Skeletal muscle tissue (tissue), 4 donors: ENCODE results near the gene GLO1. TPM values are rescaled to one million over a fixed set of nuclear protein-coding genes. Genes with fewer than 3 reads are reported as not detected.

Source experiments
- H3K27ac ChIP-seq: one replicate; pipeline ENCODE4 v1.7.0; 2013; ENCODE audit warnings: mild to moderate bottlenecking, low read depth, low read length, inconsistent platforms
- H3K27me3 ChIP-seq, 3 donors: one replicate each; pipeline ENCODE4 v1.7.0; 2013; ENCODE audit warnings: low read length in 3 of 3; ENCODE audit not compliant: control insufficient read depth in 3 of 3, insufficient read depth in 3 of 3
- H3K36me3 ChIP-seq, 3 donors: one replicate each; pipeline ENCODE4 v1.7.0; 2013; ENCODE audit warnings: low read length in 3 of 3; ENCODE audit not compliant: control insufficient read depth in 3 of 3, insufficient read depth in 3 of 3
- H3K4me1 ChIP-seq, 3 donors: one replicate each; pipeline ENCODE4 v1.7.0; 2013; ENCODE audit warnings: low read length in 3 of 3, mild to moderate bottlenecking in 3 of 3; ENCODE audit not compliant: control insufficient read depth in 3 of 3, insufficient read depth in 3 of 3
- H3K4me3 ChIP-seq, 3 donors: one replicate each; pipeline ENCODE4 v1.7.0; 2013; ENCODE audit warnings: low read length in 3 of 3
- H3K9ac ChIP-seq, 3 donors: one replicate each; pipeline ENCODE4 v1.7.0; 2013; ENCODE audit warnings: low read length in 3 of 3, mild to moderate bottlenecking in 3 of 3, moderate library complexity in 2 of 3, low read depth in 1 of 3
- H3K9me3 ChIP-seq, 3 donors: one replicate each; pipeline ENCODE4 v1.7.0; 2013; ENCODE audit warnings: low read length in 3 of 3; ENCODE audit not compliant: control insufficient read depth in 3 of 3
- total RNA-seq: library from RNA; depleted of rRNA; stranded (reverse); fragments of >200 nt; gene quantifications from one replicate; pipeline ENCODE4 v1.2.3, GENCODE V29; 2014
- donor health status: Osteomylitis.

GLO1 gene
- total RNA-seq, 1 donor from 2014 or later = 95.0 TPM

GRCh38 chr6:38648629-38649028, 54.3 kb downstream of the GLO1 start:
- Histone ChIP-seq H3K9ac (no peak overlapping the region), H3K36me3 (no peaks in the 10 kb centered on the region), H3K9me3 (no peaks in the 10 kb centered on the region), H3K27ac (no peak overlapping the region), H3K27me3 (no peaks in the 10 kb centered on the region), H3K4me3 (no peak overlapping the region), H3K4me1 (peaks cover 0 to 6% (median 4%) of the 10 kb centered on the region in 3 donors)

- Histone ChIP-seq H3K9ac (no peak overlapping the region), H3K4me3 (no peak overlapping the region), H3K27me3 (no peaks in the 10 kb centered on the region), H3K4me1 (peaks cover 0 to 6% (median 4%) of the 10 kb centered on the region in 3 donors), H3K27ac (no peak overlapping the region), H3K9me3 (no peaks in the 10 kb centered on the region), H3K36me3 (no peaks in the 10 kb centered on the region)
Observed at GRCh38 chr6:38646166-38646878, 56.6 kb downstream of the GLO1 start.

GRCh38 chr6:38644951-38645350, 58.0 kb downstream of the GLO1 start:
- H3K4me1 ChIP-seq = peaks cover 10 to 14% (median 10%) of the 10 kb centered on the region in 3 donors
- no peak overlapping the region for H3K9ac ChIP-seq
- no peak overlapping the region for H3K27ac ChIP-seq
- H3K4me3 ChIP-seq = peak overlapping the region in 1 of 3 donors; percentile 3
- H3K9me3 ChIP-seq = no peaks in the 10 kb centered on the region
- no peaks in the 10 kb centered on the region for H3K27me3 ChIP-seq
- no peaks in the 10 kb centered on the region for H3K36me3 ChIP-seq

- H3K27ac ChIP-seq = peak overlapping the region; percentile 87
- no peaks in the 10 kb centered on the region for H3K27me3 ChIP-seq
- peak overlapping the region; percentile 74 to 96 (median 90) for H3K4me3 ChIP-seq
- peaks cover 10 to 23% (median 18%) of the 10 kb centered on the region in 3 donors for H3K4me1 ChIP-seq
- no peaks in the 10 kb centered on the region for H3K9me3 ChIP-seq
- peak overlapping the region; percentile 92 to 94 (median 93) for H3K9ac ChIP-seq
- H3K36me3 ChIP-seq = no peaks in the 10 kb centered on the region
Observed at GRCh38 chr6:38640216-38640909, 62.6 kb downstream of the GLO1 start.

GRCh38 chr6:38639498-38640215, 63.3 kb downstream of the GLO1 start, which contains the start of gene BTBD9:
BTBD9 (minus strand) TSS chr6:38639929.
- Histone ChIP-seq H3K9ac (peak within 1 kb of the TSS; percentile 92 to 94 (median 93)), H3K4me3 (peak within 1 kb of the TSS; percentile 74 to 96 (median 90)), H3K36me3 (no peaks in the 10 kb centered on the region), H3K9me3 (no peaks in the 10 kb centered on the region), H3K4me1 (peaks cover 8 to 23% (median 18%) of the 10 kb centered on the region in 3 donors), H3K27me3 (no peaks in the 10 kb centered on the region), H3K27ac (peak within 1 kb of the TSS; percentile 87)

- H3K4me3 ChIP-seq = peak overlapping the region; percentile 74 to 96 (median 90)
- H3K9ac ChIP-seq = peak overlapping the region; percentile 92 to 94 (median 93)
- no peaks in the 10 kb centered on the region for H3K9me3 ChIP-seq
- H3K4me1 ChIP-seq = peaks cover 6 to 22% (median 21%) of the 10 kb centered on the region in 3 donors
- H3K27ac ChIP-seq = peak overlapping the region; percentile 87
- no peaks in the 10 kb centered on the region for H3K36me3 ChIP-seq
- H3K27me3 ChIP-seq = no peaks in the 10 kb centered on the region
Observed at GRCh38 chr6:38638941-38639497, 63.9 kb downstream of the GLO1 start.

GRCh38 chr6:38637756-38638155, 65.2 kb downstream of the GLO1 start:
- Histone ChIP-seq H3K36me3 (no peaks in the 10 kb centered on the region), H3K9ac (no peak overlapping the region), H3K4me3 (no peak overlapping the region), H3K27ac (no peak overlapping the region), H3K9me3 (no peaks in the 10 kb centered on the region), H3K27me3 (no peaks in the 10 kb centered on the region), H3K4me1 (peaks cover 6 to 24% (median 22%) of the 10 kb centered on the region in 3 donors)

- Histone ChIP-seq H3K27me3 (no peaks in the 10 kb centered on the region), H3K4me1 (peaks cover 4 to 21% (median 20%) of the 10 kb centered on the region in 3 donors), H3K36me3 (no peaks in the 10 kb centered on the region), H3K9ac (no peak overlapping the region), H3K27ac (no peak overlapping the region), H3K9me3 (no peaks in the 10 kb centered on the region), H3K4me3 (no peak overlapping the region)
Observed at GRCh38 chr6:38636027-38636426, 66.9 kb downstream of the GLO1 start.

GRCh38 chr6:38634518-38634917, 68.4 kb downstream of the GLO1 start:
- Histone ChIP-seq H3K27me3 (no peaks in the 10 kb centered on the region), H3K36me3 (no peaks in the 10 kb centered on the region), H3K9ac (no peak overlapping the region), H3K9me3 (no peaks in the 10 kb centered on the region), H3K4me1 (peaks cover 0 to 14% (median 14%) of the 10 kb centered on the region in 3 donors), H3K4me3 (no peak overlapping the region), H3K27ac (no peak overlapping the region)
